ENCODE data around the gene MYOZ1. TPM values are rescaled to one million over a fixed set of nuclear protein-coding genes. Genes with fewer than 3 reads are reported as not detected.
A peak's percentile ranks its signal among the peaks of the same experiment; 100 is the strongest.

MYOZ1 gene
- polyA plus RNA-seq, 1 of the 3 experiments (the other 2 are of a cell fraction) = 0.26 TPM

DNA sequence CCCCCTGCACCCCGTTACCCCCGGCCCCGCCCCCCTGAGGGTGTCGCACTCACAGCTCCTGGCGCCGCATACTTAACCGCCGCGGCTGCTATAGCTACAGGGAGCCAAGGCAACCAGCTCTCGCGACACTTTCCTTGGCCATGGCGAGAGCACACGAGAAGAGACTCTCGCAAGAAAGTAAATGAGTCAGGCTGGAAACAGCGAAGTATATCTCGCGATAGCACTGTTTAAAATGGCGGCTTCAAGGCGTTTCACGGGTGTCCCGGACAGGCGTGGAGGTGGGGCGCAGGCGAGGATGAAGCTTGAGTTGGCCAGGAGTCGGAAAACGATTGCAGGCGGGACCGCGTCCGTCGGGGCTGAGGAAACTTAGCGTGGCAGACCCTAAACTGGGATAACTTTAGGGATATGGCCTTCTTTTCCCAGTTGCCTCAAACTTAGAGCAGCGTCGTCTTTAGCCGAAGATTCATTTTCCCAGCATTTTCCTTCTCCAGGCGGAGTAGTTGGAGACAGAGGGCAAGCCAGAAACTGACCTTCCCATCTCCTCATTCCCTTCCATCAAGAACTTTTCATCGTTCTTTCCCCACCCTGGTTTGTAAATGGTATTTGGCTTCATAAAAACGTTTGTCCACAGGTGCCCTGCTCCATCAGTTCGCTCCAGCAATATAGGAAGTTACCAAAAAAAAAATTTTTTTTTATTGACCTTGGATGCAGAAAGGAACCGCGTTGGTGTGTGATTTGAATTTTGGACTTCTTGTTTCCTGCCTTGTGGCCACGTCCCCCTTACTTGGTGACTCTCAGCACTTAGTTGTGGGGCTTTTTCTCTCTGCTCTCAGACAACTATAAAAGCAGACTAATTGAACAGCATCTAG lies 15.2 kb downstream of the MYOZ1 start (continued):
- TF ChIP-seq, protein P1, sequence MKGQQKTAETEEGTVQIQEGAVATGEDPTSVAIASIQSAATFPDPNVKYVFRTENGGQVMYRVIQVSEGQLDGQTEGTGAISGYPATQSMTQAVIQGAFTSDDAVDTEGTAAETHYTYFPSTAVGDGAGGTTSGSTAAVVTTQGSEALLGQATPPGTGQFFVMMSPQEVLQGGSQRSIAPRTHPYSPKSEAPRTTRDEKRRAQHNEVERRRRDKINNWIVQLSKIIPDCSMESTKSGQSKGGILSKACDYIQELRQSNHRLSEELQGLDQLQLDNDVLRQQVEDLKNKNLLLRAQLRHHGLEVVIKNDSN (IDR thresholded peaks at IDR 0.05; ENCODE audit: borderline replicate concordance, low read depth) = no peak
- TF ChIP-seq TAF1 (IDR thresholded peaks at IDR 0.05; ENCODE audit: borderline replicate concordance, low read depth, low read length) (peak; percentile 91; the same call in 1 of the 2 replicates), NFIC (IDR thresholded peaks at IDR 0.05; ENCODE audit: borderline replicate concordance) (no peak), NRF1 (IDR thresholded peaks at IDR 0.05; ENCODE audit: low read depth, low read length) (no peak)
- TF ChIP-seq, protein P2, sequence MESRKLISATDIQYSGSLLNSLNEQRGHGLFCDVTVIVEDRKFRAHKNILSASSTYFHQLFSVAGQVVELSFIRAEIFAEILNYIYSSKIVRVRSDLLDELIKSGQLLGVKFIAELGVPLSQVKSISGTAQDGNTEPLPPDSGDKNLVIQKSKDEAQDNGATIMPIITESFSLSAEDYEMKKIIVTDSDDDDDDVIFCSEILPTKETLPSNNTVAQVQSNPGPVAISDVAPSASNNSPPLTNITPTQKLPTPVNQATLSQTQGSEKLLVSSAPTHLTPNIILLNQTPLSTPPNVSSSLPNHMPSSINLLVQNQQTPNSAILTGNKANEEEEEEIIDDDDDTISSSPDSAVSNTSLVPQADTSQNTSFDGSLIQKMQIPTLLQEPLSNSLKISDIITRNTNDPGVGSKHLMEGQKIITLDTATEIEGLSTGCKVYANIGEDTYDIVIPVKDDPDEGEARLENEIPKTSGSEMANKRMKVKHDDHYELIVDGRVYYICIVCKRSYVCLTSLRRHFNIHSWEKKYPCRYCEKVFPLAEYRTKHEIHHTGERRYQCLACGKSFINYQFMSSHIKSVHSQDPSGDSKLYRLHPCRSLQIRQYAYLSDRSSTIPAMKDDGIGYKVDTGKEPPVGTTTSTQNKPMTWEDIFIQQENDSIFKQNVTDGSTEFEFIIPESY (IDR thresholded peaks at IDR 0.05; ENCODE audit: borderline replicate concordance, low read depth) = peak; percentile 99
- TF ChIP-seq, protein P3, sequence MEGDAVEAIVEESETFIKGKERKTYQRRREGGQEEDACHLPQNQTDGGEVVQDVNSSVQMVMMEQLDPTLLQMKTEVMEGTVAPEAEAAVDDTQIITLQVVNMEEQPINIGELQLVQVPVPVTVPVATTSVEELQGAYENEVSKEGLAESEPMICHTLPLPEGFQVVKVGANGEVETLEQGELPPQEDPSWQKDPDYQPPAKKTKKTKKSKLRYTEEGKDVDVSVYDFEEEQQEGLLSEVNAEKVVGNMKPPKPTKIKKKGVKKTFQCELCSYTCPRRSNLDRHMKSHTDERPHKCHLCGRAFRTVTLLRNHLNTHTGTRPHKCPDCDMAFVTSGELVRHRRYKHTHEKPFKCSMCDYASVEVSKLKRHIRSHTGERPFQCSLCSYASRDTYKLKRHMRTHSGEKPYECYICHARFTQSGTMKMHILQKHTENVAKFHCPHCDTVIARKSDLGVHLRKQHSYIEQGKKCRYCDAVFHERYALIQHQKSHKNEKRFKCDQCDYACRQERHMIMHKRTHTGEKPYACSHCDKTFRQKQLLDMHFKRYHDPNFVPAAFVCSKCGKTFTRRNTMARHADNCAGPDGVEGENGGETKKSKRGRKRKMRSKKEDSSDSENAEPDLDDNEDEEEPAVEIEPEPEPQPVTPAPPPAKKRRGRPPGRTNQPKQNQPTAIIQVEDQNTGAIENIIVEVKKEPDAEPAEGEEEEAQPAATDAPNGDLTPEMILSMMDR (IDR thresholded peaks at IDR 0.05) = no peak

DNA sequence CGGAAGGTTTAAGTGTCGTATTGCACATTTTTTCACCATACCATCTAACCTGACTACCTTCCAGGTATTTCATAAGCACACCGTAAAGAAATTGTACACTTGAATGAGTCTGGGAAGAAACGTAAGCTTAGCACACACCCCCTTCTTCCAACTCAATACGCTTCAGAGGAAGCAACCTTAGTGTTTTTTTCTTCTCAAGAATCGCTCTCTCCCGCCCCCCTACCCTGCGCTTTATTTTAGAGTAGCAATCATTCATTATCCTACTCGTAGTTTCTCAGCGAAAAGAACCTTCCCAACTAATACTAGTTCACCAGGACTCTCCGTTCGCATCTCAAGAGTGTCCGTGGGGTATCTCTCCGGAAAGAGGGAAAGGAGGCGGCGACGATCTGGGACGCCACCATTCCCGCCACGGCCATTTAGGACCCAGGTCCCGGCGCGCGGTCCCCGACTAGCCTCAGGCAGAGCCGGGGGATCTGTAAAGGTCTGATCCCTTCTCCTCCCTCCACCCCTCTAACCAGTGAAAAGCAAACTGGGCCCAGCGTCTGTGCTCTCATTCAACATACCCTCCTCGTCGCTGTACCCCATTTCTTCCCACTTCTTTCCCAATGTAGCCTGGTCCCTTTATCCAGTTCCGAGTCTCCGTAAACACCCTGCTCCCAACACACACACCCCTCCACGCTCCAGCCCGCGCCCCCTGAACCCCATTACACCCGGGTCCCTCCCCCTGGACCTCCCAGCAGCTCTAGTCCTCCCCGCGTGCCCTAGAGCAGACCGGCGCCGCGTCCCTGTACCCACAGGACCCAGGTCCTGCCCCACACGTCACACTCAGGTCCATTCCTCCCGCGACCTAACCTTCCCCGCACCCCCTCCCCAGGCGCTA lies 16.0 kb downstream of the MYOZ1 start:
- Histone ChIP-seq H4K20me1 (ENCODE audit: insufficient read depth) (no peaks in the 10 kb centered on the region), H3K27ac (ENCODE audit: low read depth in 2 of 2, low read length in 1 of 2) (peak overlapping the region; percentile 72 to 85), H3K9me2 (no peaks in the 10 kb centered on the region), H3K36me3 (replicated peaks in 1 of 2; ENCODE audit: control insufficient read depth in 1 of 2, insufficient read depth in 2 of 2, low read length in 1 of 2) (no peaks in the 10 kb centered on the region), H3K79me2 (ENCODE audit: insufficient read depth) (peaks cover 41% of the 10 kb centered on the region), H2AFZ (ENCODE audit: low read depth) (peak overlapping the region; percentile 86), H3K9ac (peak overlapping the region; percentile 97), H3K4me2 (peak overlapping the region; percentile 79), H3F3A (replicated peaks; ENCODE audit: insufficient read depth) (peaks cover 12% of the 10 kb centered on the region), H3K4me3 (ENCODE audit: low read depth in 2 of 2, low read length in 1 of 2) (peak overlapping the region; percentile 72 to 93), H3K4me1 (ENCODE audit: control insufficient read depth in 1 of 2, insufficient read depth in 2 of 2, low read depth in 1 of 2, low read length in 1 of 2) (peaks cover 0 to 4% of the 10 kb centered on the region in 2 experiments; a peak in 3 of 4 replicates), H3K27me3 (ENCODE audit: insufficient read depth) (no peaks in the 10 kb centered on the region), H3K9me3 (no peaks in the 10 kb centered on the region)
- ChIA-PET POLR2A (interaction anchor here (0.8 to 0.9 kb wide), 2 partner anchors 8 to 22 kb away, joined by 3 read pairs; no protein-coding TSS in a partner anchor), CTCF (interaction anchor here (1.0 to 3.9 kb wide), 4 partner anchors 19 to 96 kb away, joined by 3 to 19 read pairs (median 6); no protein-coding TSS in a partner anchor)
- TF ChIP-seq, protein P4, sequence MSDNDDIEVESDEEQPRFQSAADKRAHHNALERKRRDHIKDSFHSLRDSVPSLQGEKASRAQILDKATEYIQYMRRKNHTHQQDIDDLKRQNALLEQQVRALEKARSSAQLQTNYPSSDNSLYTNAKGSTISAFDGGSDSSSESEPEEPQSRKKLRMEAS (IDR thresholded peaks at IDR 0.05; ENCODE audit: low read depth) = peak; percentile 33; the same call in 1 of the 2 replicates
- TF ChIP-seq YY1 (IDR thresholded peaks at IDR 0.05; ENCODE audit: low read depth) (peak; percentile 42; the same call in 1 of the 2 replicates), EZH2phosphoT487 (IDR thresholded peaks at IDR 0.05; ENCODE audit: borderline replicate concordance, low read depth) (no peak)
- DNase-seq = peak; percentile 73
- 2% methylated on average over 41 of the region's 46 CpGs for WGBS (ENCODE audit: low lambda C conversion rate)
